Right atrium auricular region (tissue), 2 donors: ENCODE measurements around the gene RXFP3. TPM values are rescaled to one million over a fixed set of nuclear protein-coding genes. Genes with fewer than 3 reads are reported as not detected.
"Not testable (repeated sequence)": the region's sequence is repeated elsewhere in the genome, so short reads cannot be mapped to it uniquely, and the experiment has no call there.

Experiments used
- DNase-seq: peaks from one replicate; pipeline ENCODE4 v3.0.0-alpha.2; 2019; ENCODE audit warnings: low spot score
- H3K27ac ChIP-seq, 2 donors: fragments of 200-600 bp; sonication (generic); 1 replicate in 1 of 2; 2 replicates in 1 of 2; pipeline ENCODE4 v1.5.1; 2016 to 2019
- H3K27me3 ChIP-seq, 2 donors: fragments of 200-600 bp; sonication (generic); one replicate each; pipeline versions ENCODE4 v1.5.1 to v1.6.0; 2017 to 2019
- H3K36me3 ChIP-seq: fragments of 200-600 bp; sonication (generic); one replicate; pipeline ENCODE4 v1.5.1; 2016
- H3K4me1 ChIP-seq, 2 donors: fragments of 200-600 bp; sonication (generic); one replicate each; pipeline versions ENCODE4 v1.5.1 to v1.6.0; 2017 to 2019
- H3K4me3 ChIP-seq, 2 donors: fragments of 200-600 bp; sonication (generic); 1 replicate in 1 of 2; 2 replicates in 1 of 2; pipeline ENCODE4 v1.5.1; 2017 to 2019; ENCODE audit warnings: mild to moderate bottlenecking in 1 of 2, moderate library complexity in 1 of 2
- H3K9me3 ChIP-seq, 2 donors: fragments of 200-600 bp; sonication (generic); one replicate each; pipeline ENCODE4 v1.5.1; 2019
- total RNA-seq, 2 donors: library from RNA; depleted of rRNA; stranded (reverse); fragments of >200 nt; gene quantifications; one replicate each; pipeline ENCODE4 v1.1.0, GENCODE V29; 2016
- TF ChIP-seq, protein P1 (sequence below), 2 donors: fragments of 200-600 bp; sonication (generic); IDR thresholded peaks; one replicate each; pipeline ENCODE4 v1.5.1; 2019; ENCODE audit warnings: antibody characterized with exemption in 2 of 2

RXFP3 gene
- total RNA-seq, 2 donors from 2014 or later = not detected

DNA sequence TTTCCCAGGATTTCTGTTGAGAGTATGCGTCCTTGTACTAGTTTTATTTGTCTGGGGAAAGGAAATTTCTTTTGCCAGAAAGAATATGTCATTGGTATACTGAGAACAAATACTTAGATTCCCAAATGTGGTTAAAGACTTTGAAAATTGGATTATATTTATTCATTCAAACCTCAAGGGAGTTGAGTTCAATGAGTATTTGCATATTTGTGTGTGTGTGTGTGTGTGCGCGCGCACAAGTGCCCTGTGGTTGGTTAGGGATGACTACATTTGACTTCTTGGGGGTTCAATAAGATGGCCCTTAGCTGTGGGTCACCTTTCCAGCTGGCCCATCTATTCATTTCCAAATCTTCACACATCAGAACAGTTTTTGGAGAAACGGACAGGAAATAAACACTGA is 4.9 kb downstream of the RXFP3 start:
- H3K9me3 ChIP-seq = no peaks in the 10 kb centered on the region
- TF ChIP-seq, protein P1, sequence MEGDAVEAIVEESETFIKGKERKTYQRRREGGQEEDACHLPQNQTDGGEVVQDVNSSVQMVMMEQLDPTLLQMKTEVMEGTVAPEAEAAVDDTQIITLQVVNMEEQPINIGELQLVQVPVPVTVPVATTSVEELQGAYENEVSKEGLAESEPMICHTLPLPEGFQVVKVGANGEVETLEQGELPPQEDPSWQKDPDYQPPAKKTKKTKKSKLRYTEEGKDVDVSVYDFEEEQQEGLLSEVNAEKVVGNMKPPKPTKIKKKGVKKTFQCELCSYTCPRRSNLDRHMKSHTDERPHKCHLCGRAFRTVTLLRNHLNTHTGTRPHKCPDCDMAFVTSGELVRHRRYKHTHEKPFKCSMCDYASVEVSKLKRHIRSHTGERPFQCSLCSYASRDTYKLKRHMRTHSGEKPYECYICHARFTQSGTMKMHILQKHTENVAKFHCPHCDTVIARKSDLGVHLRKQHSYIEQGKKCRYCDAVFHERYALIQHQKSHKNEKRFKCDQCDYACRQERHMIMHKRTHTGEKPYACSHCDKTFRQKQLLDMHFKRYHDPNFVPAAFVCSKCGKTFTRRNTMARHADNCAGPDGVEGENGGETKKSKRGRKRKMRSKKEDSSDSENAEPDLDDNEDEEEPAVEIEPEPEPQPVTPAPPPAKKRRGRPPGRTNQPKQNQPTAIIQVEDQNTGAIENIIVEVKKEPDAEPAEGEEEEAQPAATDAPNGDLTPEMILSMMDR (IDR thresholded peaks at IDR 0.05) = no peak
- H3K4me1 ChIP-seq = peaks cover 0 to 11% of the 10 kb centered on the region in 2 donors
- H3K27ac ChIP-seq = no peak overlapping the region
- no peak for DNase-seq
- no peak overlapping the region for H3K4me3 ChIP-seq
- peaks cover 10 to 18% of the 10 kb centered on the region in 2 donors for H3K27me3 ChIP-seq
- no peaks in the 10 kb centered on the region for H3K36me3 ChIP-seq

GRCh38 chr5:33944543-33945132 is 8.5 kb downstream of the RXFP3 start:
- Histone ChIP-seq H3K4me3 (no peak overlapping the region), H3K9me3 (no peaks in the 10 kb centered on the region), H3K36me3 (no peaks in the 10 kb centered on the region), H3K27me3 (peaks cover 0 to under 1% of the 10 kb centered on the region in 2 donors), H3K4me1 (no peaks in the 10 kb centered on the region), H3K27ac (no peak overlapping the region)
- no peak for DNase-seq
- TF ChIP-seq, protein P1 (IDR thresholded peaks at IDR 0.05) = no peak

GRCh38 chr5:33952175-33952574 is 16.0 kb downstream of the RXFP3 start:
- H3K4me1 ChIP-seq, H3K27ac ChIP-seq, H3K9me3 ChIP-seq, H3K27me3 ChIP-seq, DNase-seq, H3K36me3 ChIP-seq, H3K4me3 ChIP-seq: not testable (repeated sequence)

DNA sequence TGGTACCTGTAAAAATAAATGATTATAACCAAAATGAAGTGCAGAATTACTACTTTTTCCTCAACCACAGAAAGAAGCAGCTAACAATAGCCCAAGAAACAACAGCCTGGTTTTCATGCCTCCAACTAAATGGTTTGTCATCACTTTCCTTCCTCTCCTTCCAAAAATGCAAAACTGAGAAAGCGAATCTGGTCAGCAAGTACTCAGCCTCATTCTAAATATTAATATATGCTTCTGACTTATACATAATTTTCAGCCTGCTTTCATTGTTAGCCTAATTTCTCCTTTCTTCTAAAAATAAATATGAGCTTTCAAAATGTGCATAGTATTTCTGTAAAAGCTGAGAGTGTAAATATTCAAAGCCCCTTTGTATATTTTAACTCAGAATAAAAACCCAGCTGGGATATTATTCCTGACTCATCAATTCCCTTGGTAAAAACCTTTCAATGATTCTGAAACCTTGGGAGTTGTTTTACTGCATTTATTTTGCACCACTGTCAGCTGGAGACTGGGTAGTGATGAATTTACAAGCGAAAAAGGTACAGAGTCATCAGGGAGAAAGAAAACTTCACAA is 21.5 kb downstream of the RXFP3 start:
- Histone ChIP-seq H3K9me3 (no peaks in the 10 kb centered on the region), H3K27ac (no peak overlapping the region), H3K4me3 (no peak overlapping the region), H3K4me1 (no peaks in the 10 kb centered on the region), H3K36me3 (no peaks in the 10 kb centered on the region), H3K27me3 (no peaks in the 10 kb centered on the region)
- TF ChIP-seq, protein P1 (IDR thresholded peaks at IDR 0.05) = no peak
- no peak for DNase-seq

DNA sequence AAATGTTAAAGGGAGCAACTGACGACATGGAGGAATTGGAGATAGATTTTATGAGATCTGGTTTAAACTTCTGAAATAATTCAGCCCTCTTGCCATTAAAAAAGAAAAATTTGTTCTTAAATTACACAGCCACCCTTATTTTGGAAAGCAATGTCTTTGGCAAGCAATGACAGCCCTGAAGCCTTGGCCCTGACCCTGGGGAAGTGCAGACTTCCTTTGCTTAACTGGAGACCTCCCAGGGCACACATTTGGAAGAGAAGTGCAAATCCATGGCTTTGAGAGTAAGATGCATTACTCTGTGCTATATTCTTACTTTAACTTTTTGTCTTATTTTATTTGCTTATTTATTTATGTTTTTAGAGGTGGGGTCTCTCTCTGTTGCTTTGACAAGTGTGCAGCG is 22.0 kb downstream of the RXFP3 start:
- TF ChIP-seq, protein P1 (IDR thresholded peaks at IDR 0.05) = no peak
- H3K27ac ChIP-seq = no peak overlapping the region
- DNase-seq = no peak

GRCh38 chr5:33964132-33964700 is 28.0 kb downstream of the RXFP3 start:
- Histone ChIP-seq H3K27ac (no peak overlapping the region), H3K4me1 (no peaks in the 10 kb centered on the region), H3K9me3 (no peaks in the 10 kb centered on the region), H3K4me3 (no peak overlapping the region), H3K27me3 (no peaks in the 10 kb centered on the region), H3K36me3 (no peaks in the 10 kb centered on the region)
- DNase-seq = no peak
- TF ChIP-seq, protein P1 (IDR thresholded peaks at IDR 0.05) = no peak

More for the DNA sequence above, 22.0 kb downstream of the RXFP3 start:
- H3K36me3 ChIP-seq = no peaks in the 10 kb centered on the region
- no peaks in the 10 kb centered on the region for H3K27me3 ChIP-seq
- H3K4me1 ChIP-seq = no peaks in the 10 kb centered on the region
- no peaks in the 10 kb centered on the region for H3K9me3 ChIP-seq
- no peak overlapping the region for H3K4me3 ChIP-seq
